Measurements from ENCODE around the gene PKN1.

DNA sequence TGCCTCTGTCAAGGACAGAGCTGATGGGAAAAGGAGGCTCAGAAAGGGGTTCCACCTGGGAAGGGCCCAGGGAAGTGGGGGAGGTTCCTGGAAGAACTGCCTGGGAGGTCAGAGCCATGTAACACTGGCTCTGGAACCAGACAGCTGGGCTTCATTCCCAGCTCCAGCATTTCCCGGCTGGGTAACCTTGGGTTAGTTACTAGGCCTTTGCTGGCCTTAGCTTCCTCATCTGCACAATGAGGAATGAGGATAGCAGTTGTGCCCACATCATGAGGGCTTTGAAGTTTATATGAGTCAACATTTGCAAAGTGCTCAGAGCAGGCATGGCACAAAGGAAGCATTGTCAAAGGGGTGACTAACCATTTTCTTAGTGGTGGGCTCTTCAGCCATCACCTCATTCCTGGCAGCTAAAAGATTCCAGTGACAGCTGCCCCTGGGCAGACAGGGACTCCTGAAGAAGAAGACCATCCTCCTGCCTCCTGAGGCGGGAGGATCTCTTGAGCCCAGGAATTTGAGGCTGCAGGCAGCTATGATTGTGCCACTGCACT lies 86.8 kb downstream of the PKN1 start:
- TF ChIP-seq, protein P1, sequence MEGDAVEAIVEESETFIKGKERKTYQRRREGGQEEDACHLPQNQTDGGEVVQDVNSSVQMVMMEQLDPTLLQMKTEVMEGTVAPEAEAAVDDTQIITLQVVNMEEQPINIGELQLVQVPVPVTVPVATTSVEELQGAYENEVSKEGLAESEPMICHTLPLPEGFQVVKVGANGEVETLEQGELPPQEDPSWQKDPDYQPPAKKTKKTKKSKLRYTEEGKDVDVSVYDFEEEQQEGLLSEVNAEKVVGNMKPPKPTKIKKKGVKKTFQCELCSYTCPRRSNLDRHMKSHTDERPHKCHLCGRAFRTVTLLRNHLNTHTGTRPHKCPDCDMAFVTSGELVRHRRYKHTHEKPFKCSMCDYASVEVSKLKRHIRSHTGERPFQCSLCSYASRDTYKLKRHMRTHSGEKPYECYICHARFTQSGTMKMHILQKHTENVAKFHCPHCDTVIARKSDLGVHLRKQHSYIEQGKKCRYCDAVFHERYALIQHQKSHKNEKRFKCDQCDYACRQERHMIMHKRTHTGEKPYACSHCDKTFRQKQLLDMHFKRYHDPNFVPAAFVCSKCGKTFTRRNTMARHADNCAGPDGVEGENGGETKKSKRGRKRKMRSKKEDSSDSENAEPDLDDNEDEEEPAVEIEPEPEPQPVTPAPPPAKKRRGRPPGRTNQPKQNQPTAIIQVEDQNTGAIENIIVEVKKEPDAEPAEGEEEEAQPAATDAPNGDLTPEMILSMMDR (IDR thresholded peaks at IDR 0.05; ENCODE audit: low read depth, low read length): no peak
- TF ChIP-seq, protein P2, sequence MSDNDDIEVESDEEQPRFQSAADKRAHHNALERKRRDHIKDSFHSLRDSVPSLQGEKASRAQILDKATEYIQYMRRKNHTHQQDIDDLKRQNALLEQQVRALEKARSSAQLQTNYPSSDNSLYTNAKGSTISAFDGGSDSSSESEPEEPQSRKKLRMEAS (IDR thresholded peaks at IDR 0.05; ENCODE audit: low read depth, low read length): no peak
